H1 (cell line): ENCODE measurements around the gene TINCR. TPM values are rescaled to one million over a fixed set of nuclear protein-coding genes. Genes with fewer than 3 reads are reported as not detected.

Experiments
- polyA plus RNA-seq, 7 experiments: library from polyadenylated mRNA; depleted of rRNA in 3 of 7; stranded (reverse) in 5 of 7; unstranded in 2 of 7; fragments of >200 nt in 5 of 7; fragments of 200-250 nt in 2 of 7; gene quantifications; 1 replicate in 5 of 7; 2 replicates in 1 of 7; 4 replicates in 1 of 7; pipeline versions ENCODE4 v1.2.1 to v1.2.3, GENCODE V29; 2011 to 2013; ENCODE audit warnings: missing spikeins in 2 of 7, mixed read lengths in 2 of 7
- small RNA-seq: library from polyadenylated mRNA; stranded (forward); fragments of <200 nt; extraction: miRNeasy Mini kit (QIAGEN cat#:217004); gene quantifications from one replicate; pipeline ENCODE3, GENCODE V24; 2013; ENCODE audit not compliant: insufficient read depth
- total RNA-seq: library from RNA; stranded (reverse); fragmentation: NEBNext Ultra II Directional; extraction: Animal tissue kit (Norgen Biotek cat#: 25700); gene quantifications from 2 replicates; pipeline ENCODE4 v1.2.1, GENCODE V29; 2021

TINCR gene
- total and polyA plus RNA-seq, 2 of the 8 experiments (the other 6 are each of a cell fraction or from before 2014, with no cell fraction given), result 0.52 to 1.4 TPM

Small RNAs within 50 kb of the gene (small RNA-seq; reads per million reads assigned to genes)
- 0.51 reads per million for gene SNRPEP4

Other genes with a start within 250 kb of the TINCR start
- 218 and 223 TPM in 2 replicates for gene PTPRS, start 227.1 kb downstream of the TINCR start, total RNA-seq
- gene PTPRS, start 227.1 kb downstream of the TINCR start, polyA plus RNA-seq (2011; rRNA removed), result 96.8 and 146 TPM in 2 replicates
- not detected in 2 replicates for gene ZNRF4, start 112.5 kb downstream of the TINCR start, total RNA-seq
- not detected in 2 replicates for gene ZNRF4, start 112.5 kb downstream of the TINCR start, polyA plus RNA-seq (2011; rRNA removed)
- 63.8 and 74.4 TPM in 2 replicates for gene SAFB2, start 54.8 kb upstream of the TINCR start, total RNA-seq
- 14.8 and 31.1 TPM in 2 replicates for gene SAFB2, start 54.8 kb upstream of the TINCR start, polyA plus RNA-seq (2011; rRNA removed)
- gene SAFB, start 55.1 kb upstream of the TINCR start, total RNA-seq, result 109 and 110 TPM in 2 replicates
- gene SAFB, start 55.1 kb upstream of the TINCR start, polyA plus RNA-seq (2011; rRNA removed), result 27.0 and 69.5 TPM in 2 replicates
- gene MICOS13, start 112.6 kb upstream of the TINCR start, total RNA-seq, result 17.3 and 20.4 TPM in 2 replicates
- 36.1 and 36.9 TPM in 2 replicates for gene MICOS13, start 112.6 kb upstream of the TINCR start, polyA plus RNA-seq (2011; rRNA removed)
- gene HSD11B1L, start 113.1 kb upstream of the TINCR start, total RNA-seq, result 8.2 and 9.5 TPM in 2 replicates
- 20.6 and 29.4 TPM in 2 replicates for gene HSD11B1L, start 113.1 kb upstream of the TINCR start, polyA plus RNA-seq (2011; rRNA removed)
- 1,075 and 1,137 TPM in 2 replicates for gene RPL36, start 122.3 kb upstream of the TINCR start, total RNA-seq
- gene RPL36, start 122.3 kb upstream of the TINCR start, polyA plus RNA-seq (2011; rRNA removed), result 730 and 951 TPM in 2 replicates
- gene LONP1, start 152.2 kb upstream of the TINCR start, total RNA-seq, result 117 and 124 TPM in 2 replicates
- 98.1 and 157 TPM in 2 replicates for gene LONP1, start 152.2 kb upstream of the TINCR start, polyA plus RNA-seq (2011; rRNA removed)
- gene CATSPERD, start 152.7 kb upstream of the TINCR start, total RNA-seq, result not detected in 2 replicates
- gene CATSPERD, start 152.7 kb upstream of the TINCR start, polyA plus RNA-seq (2011; rRNA removed), result 0.12 TPM in 1 of 2 replicates, not detected in the other
- gene PRR22, start 216.8 kb upstream of the TINCR start, total RNA-seq, result 2.1 and 3.7 TPM in 2 replicates
- gene PRR22, start 216.8 kb upstream of the TINCR start, polyA plus RNA-seq (2011; rRNA removed), result 1.9 and 4.1 TPM in 2 replicates
- 39.1 and 39.4 TPM in 2 replicates for gene DUS3L, start 223.2 kb upstream of the TINCR start, total RNA-seq
- gene DUS3L, start 223.2 kb upstream of the TINCR start, polyA plus RNA-seq (2011; rRNA removed), result 37.6 and 45.8 TPM in 2 replicates
- gene NRTN, start 237.1 kb upstream of the TINCR start, total RNA-seq, result 4.6 and 5.3 TPM in 2 replicates
- gene NRTN, start 237.1 kb upstream of the TINCR start, polyA plus RNA-seq (2011; rRNA removed), result 3.9 and 5.9 TPM in 2 replicates